GM12891 (cell line): ENCODE data around the gene CLEC18B.
"Not testable (repeated sequence)": the region's sequence is repeated elsewhere in the genome, so short reads cannot be mapped to it uniquely, and the experiment has no call there.

Experiments used
- POLR2A ChIP-seq: IDR thresholded peaks from 2 replicates; pipeline ENCODE4 v1.6.1; 2011; ENCODE audit warnings: low read depth, low read length, control low read depth
- POLR2AphosphoS5 ChIP-seq: IDR thresholded peaks from 2 replicates; pipeline ENCODE4 v1.6.1; 2011; ENCODE audit warnings: low read depth, low read length, control low read depth
- POU2F2 ChIP-seq: IDR thresholded peaks from 2 replicates; pipeline ENCODE4 v1.6.1; 2011; ENCODE audit warnings: low read depth, mild to moderate bottlenecking, control low read depth, low read length, moderate library complexity

GRCh38 chr16:74396521-74397017 lies 24.7 kb downstream of the CLEC18B start:
- TF ChIP-seq POLR2A, POLR2AphosphoS5, POU2F2: not testable (repeated sequence)
